Suprapubic skin (tissue), 4 donors: ENCODE results near the gene LAMA3.

Experiments
- POLR2A ChIP-seq, 2 donors: fragments of 450-650 bp; IDR thresholded peaks; one replicate each; pipeline ENCODE4 v1.6.1; 2017; ENCODE audit warnings: antibody characterized with exemption in 2 of 2, mild to moderate bottlenecking in 2 of 2, moderate library complexity in 2 of 2
- POLR2AphosphoS5 ChIP-seq, 3 donors: sonication (generic); formaldehyde crosslinking; IDR thresholded peaks; one replicate each; pipeline ENCODE4 v1.6.1; 2017; ENCODE audit warnings: antibody characterized with exemption in 3 of 3

DNA sequence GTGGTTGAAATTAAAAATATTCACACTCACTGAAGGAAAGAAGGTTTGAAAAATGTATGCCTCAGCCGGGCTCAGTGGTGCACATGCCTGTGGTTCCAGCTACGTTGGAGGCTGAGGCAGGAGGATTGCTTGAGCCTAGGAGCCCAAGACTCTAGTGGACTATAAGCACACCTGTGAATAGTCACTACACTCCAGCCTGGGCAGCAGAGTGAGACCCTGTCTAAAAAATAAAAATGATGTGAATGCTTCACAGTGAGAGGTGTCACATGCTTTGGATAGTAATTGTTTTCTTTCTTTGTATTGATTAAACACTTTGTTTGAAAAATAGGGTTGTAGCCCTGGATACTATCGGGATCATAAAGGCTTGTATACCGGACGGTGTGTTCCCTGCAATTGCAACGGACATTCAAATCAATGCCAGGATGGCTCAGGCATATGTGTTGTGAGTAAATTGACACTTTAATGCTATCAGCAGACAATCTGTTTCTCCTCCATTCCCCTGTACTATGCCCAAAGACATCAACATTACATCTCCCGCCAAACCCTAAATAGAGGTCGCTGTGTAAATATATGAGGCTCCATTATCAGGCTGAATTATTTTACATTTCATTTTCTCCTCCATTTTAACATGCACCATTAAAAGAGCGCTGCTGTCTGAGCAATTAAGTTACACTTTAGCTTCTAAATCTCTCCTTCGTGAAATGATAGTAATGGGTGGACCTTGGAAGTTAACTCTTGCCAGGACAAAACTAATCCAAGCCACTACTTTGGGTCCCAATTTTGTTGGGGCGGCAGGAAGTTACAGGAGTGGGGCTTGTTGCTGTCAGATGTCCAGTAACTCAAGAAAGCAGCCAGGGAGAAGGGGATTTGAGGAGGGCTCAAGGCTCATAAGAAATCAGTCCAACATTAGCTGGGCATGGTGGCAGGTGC, 187.0 kb downstream of the LAMA3 start:
- no peak for TF ChIP-seq POLR2AphosphoS5 (IDR thresholded peaks at IDR 0.05)
- no peak for TF ChIP-seq POLR2A (IDR thresholded peaks at IDR 0.05)
